NB4 (cell line): ENCODE data around the gene CTBP2.

Source experiments
- CTCF ChIP-seq: IDR thresholded peaks from one replicate; pipeline ENCODE4 v1.5.1; 2012; ENCODE audit warnings: low read depth, low read length
- MAX ChIP-seq: IDR thresholded peaks from 2 replicates; pipeline ENCODE4 v1.6.1; 2011; ENCODE audit warnings: low read depth, low read length
- MYC ChIP-seq: IDR thresholded peaks from 2 replicates; pipeline ENCODE4 v1.6.1; 2011; ENCODE audit warnings: low read depth, low read length
- POLR2A ChIP-seq: IDR thresholded peaks from 2 replicates; pipeline ENCODE4 v1.6.1; 2011; ENCODE audit warnings: mild to moderate bottlenecking; ENCODE audit not compliant: insufficient read length; ENCODE audit errors: extremely low read depth

DNA sequence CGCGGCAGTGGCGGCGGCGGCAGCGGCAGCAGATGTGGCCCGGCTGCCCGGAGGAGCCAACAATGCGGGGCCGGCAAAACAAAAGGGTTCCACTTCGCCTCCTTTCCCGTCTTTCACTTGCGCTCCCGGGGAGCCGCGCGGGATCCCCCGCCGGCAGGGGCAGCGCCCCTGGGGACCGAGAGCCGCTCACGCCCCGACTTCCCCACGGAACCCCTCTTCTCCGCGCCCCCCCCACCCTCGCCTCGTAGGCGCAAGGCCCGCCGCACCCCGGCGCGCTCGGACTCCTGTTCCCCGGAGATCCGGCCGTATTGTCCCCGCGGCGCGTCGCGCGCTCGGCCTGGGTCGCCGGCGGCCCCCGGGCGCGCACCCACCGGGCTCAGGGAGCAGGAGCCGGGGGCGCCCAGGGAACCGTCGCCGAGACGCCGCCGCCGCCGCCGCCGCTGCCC lies 854 bp downstream of the CTBP2 start:
- TF ChIP-seq CTCF (no peak), MAX (no peak), POLR2A (no peak), MYC (no peak; the same call in 1 of the 2 replicates)
